GM15510 (cell line): ENCODE measurements around the gene FAM53B.

Experiments used
- POLR2A ChIP-seq: IDR thresholded peaks from 3 replicates; pipeline ENCODE4 v1.6.1; 2011; ENCODE audit warnings: borderline replicate concordance; ENCODE audit not compliant: insufficient read length; ENCODE audit errors: extremely low read depth

Gene FAM53B

GRCh38 chr10:124701435-124701834 lies 42.7 kb downstream of the FAM53B start:
- TF ChIP-seq POLR2A: no peak

- TF ChIP-seq POLR2A: no peak
Observed at GRCh38 chr10:124701038-124701365, 43.2 kb downstream of the FAM53B start.

GRCh38 chr10:124700293-124701037 lies 43.7 kb downstream of the FAM53B start:
- TF ChIP-seq POLR2A: no peak

- no peak for TF ChIP-seq POLR2A
Observed at GRCh38 chr10:124699471-124700292, 44.5 kb downstream of the FAM53B start.

- TF ChIP-seq POLR2A: no peak
Observed at GRCh38 chr10:124698545-124699469, 45.4 kb downstream of the FAM53B start.

GRCh38 chr10:124697837-124698544 lies 46.2 kb downstream of the FAM53B start:
- TF ChIP-seq POLR2A: peak; percentile 27

- no peak for TF ChIP-seq POLR2A
Observed at GRCh38 chr10:124697443-124697836, 46.7 kb downstream of the FAM53B start.

GRCh38 chr10:124696446-124697392 lies 47.5 kb downstream of the FAM53B start:
- peak; percentile 53 for TF ChIP-seq POLR2A

- no peak for TF ChIP-seq POLR2A
Observed at GRCh38 chr10:124695259-124695658, 48.9 kb downstream of the FAM53B start.

- no peak for TF ChIP-seq POLR2A
Observed at GRCh38 chr10:124694481-124695220, 49.5 kb downstream of the FAM53B start.

GRCh38 chr10:124693801-124694416 lies 50.3 kb downstream of the FAM53B start:
- TF ChIP-seq POLR2A: no peak

GRCh38 chr10:124693396-124693795 lies 50.8 kb downstream of the FAM53B start:
- TF ChIP-seq POLR2A: no peak
